ENCODE results near the gene SFSWAP.

SFSWAP gene

GRCh38 chr12:131682510-131682895, 28.4 kb upstream of the SFSWAP start:
- peak overlapping the region; percentile 52 for H3K4me3 ChIP-seq (ENCODE audit: low read length)
- H3K9me3 ChIP-seq (ENCODE audit: control insufficient read depth, insufficient read depth, low read length) = no peaks in the 10 kb centered on the region
- H3K4me1 ChIP-seq (ENCODE audit: control insufficient read depth, low read length) = peaks cover 16% of the 10 kb centered on the region
- no peaks in the 10 kb centered on the region for H3F3A ChIP-seq (ENCODE audit: control insufficient read depth, insufficient read depth)
- TF ChIP-seq CTCF (IDR thresholded peaks at IDR 0.05; ENCODE audit: low read depth, low read length, poor library complexity, severe bottlenecking) (no peak), EZH2phosphoT487 (IDR thresholded peaks at IDR 0.05; ENCODE audit: borderline replicate concordance, low read length) (no peak)
- H3K27me3 ChIP-seq (ENCODE audit: control insufficient read depth, low read length) = no peaks in the 10 kb centered on the region
- H3K79me2 ChIP-seq (ENCODE audit: control insufficient read depth, low read length) = no peaks in the 10 kb centered on the region
- no peaks in the 10 kb centered on the region for H4K20me1 ChIP-seq (ENCODE audit: control insufficient read depth, insufficient read depth, low read depth, low read length)
- no peak overlapping the region for H3K27ac ChIP-seq (ENCODE audit: low read depth, low read length)
- peak overlapping the region; percentile 65 for H3K4me2 ChIP-seq (ENCODE audit: low read length)
- no peaks in the 10 kb centered on the region for H3K9me2 ChIP-seq (replicated peaks; ENCODE audit: control insufficient read depth, low read length)
- no peaks in the 10 kb centered on the region for H3K36me3 ChIP-seq (ENCODE audit: control insufficient read depth, low read length)

- peaks cover 7% of the 10 kb centered on the region for H3K9me3 ChIP-seq (ENCODE audit: control insufficient read depth, insufficient read depth, low read length)
- H3K79me2 ChIP-seq (ENCODE audit: control insufficient read depth, low read length) = no peaks in the 10 kb centered on the region
- H3F3A ChIP-seq (ENCODE audit: control insufficient read depth, insufficient read depth) = peaks cover 2% of the 10 kb centered on the region
- no peak overlapping the region for H3K4me2 ChIP-seq (ENCODE audit: low read length)
- peaks cover 16% of the 10 kb centered on the region for H3K4me1 ChIP-seq (ENCODE audit: control insufficient read depth, low read length)
- H3K36me3 ChIP-seq (ENCODE audit: control insufficient read depth, low read length) = no peaks in the 10 kb centered on the region
- no peak overlapping the region for H3K27ac ChIP-seq (ENCODE audit: low read depth, low read length)
- no peaks in the 10 kb centered on the region for H4K20me1 ChIP-seq (ENCODE audit: control insufficient read depth, insufficient read depth, low read depth, low read length)
- no peaks in the 10 kb centered on the region for H3K9me2 ChIP-seq (replicated peaks; ENCODE audit: control insufficient read depth, low read length)
- no peak overlapping the region for H3K4me3 ChIP-seq (ENCODE audit: low read length)
- no peaks in the 10 kb centered on the region for H3K27me3 ChIP-seq (ENCODE audit: control insufficient read depth, low read length)
- TF ChIP-seq EZH2phosphoT487 (IDR thresholded peaks at IDR 0.05; ENCODE audit: borderline replicate concordance, low read length) (no peak), CTCF (IDR thresholded peaks at IDR 0.05; ENCODE audit: low read depth, low read length, poor library complexity, severe bottlenecking) (no peak)
These were observed 27.4 kb upstream of the SFSWAP start for GRCh38 chr12:131683266-131684014.

GRCh38 chr12:131684015-131684725, 26.7 kb upstream of the SFSWAP start:
- Histone ChIP-seq H3K9me2 (replicated peaks; ENCODE audit: control insufficient read depth, low read length) (no peaks in the 10 kb centered on the region), H3K4me2 (ENCODE audit: low read length) (no peak overlapping the region), H3K36me3 (ENCODE audit: control insufficient read depth, low read length) (no peaks in the 10 kb centered on the region), H3K79me2 (ENCODE audit: control insufficient read depth, low read length) (no peaks in the 10 kb centered on the region), H3K27ac (ENCODE audit: low read depth, low read length) (no peak overlapping the region), H3K9me3 (ENCODE audit: control insufficient read depth, insufficient read depth, low read length) (peaks cover 14% of the 10 kb centered on the region), H3K4me1 (ENCODE audit: control insufficient read depth, low read length) (peaks cover 16% of the 10 kb centered on the region), H4K20me1 (ENCODE audit: control insufficient read depth, insufficient read depth, low read depth, low read length) (no peaks in the 10 kb centered on the region), H3K27me3 (ENCODE audit: control insufficient read depth, low read length) (no peaks in the 10 kb centered on the region), H3F3A (ENCODE audit: control insufficient read depth, insufficient read depth) (peaks cover 9% of the 10 kb centered on the region), H3K4me3 (ENCODE audit: low read length) (no peak overlapping the region)
- TF ChIP-seq CTCF (IDR thresholded peaks at IDR 0.05; ENCODE audit: low read depth, low read length, poor library complexity, severe bottlenecking) = no peak
- no peak for TF ChIP-seq EZH2phosphoT487 (IDR thresholded peaks at IDR 0.05; ENCODE audit: borderline replicate concordance, low read length)
